Gastroesophageal sphincter (tissue), 4 donors: ENCODE measurements around the gene SKIL. TPM values are rescaled to one million over a fixed set of nuclear protein-coding genes. Genes with fewer than 3 reads are reported as not detected.
"Not testable (repeated sequence)": the region's sequence is repeated elsewhere in the genome, so short reads cannot be mapped to it uniquely, and the experiment has no call there.

Source experiments
- ATAC-seq: fragments of 150-250 bp; one replicate; pipeline ENCODE4 v1.9.1; 2016; ENCODE audit warnings: mild to moderate bottlenecking, moderate library complexity
- H3K27ac ChIP-seq, 4 donors: fragments of 200-600 bp; sonication (generic) in 3 of 4; 1 replicate in 3 of 4; 2 replicates in 1 of 4; pipeline ENCODE4 v1.5.1; 2016 to 2019
- H3K27me3 ChIP-seq: fragments of 200-600 bp; sonication (generic); one replicate; pipeline ENCODE4 v1.5.1; 2019
- H3K36me3 ChIP-seq, 2 donors: fragments of 200-600 bp; sonication (generic); one replicate each; pipeline ENCODE4 v1.5.1; 2019; ENCODE audit warnings: control low read depth in 1 of 2
- H3K4me1 ChIP-seq, 3 donors: fragments of 200-600 bp; sonication (generic); 1 replicate in 2 of 3; 2 replicates in 1 of 3; pipeline ENCODE4 v1.5.1; 2016 to 2019; ENCODE audit warnings: control low read depth in 2 of 3
- H3K4me3 ChIP-seq, 2 donors: fragments of 200-600 bp; sonication (generic); one replicate each; pipeline ENCODE4 v1.5.1; 2019; ENCODE audit warnings: mild to moderate bottlenecking in 1 of 2, moderate library complexity in 1 of 2
- H3K9me3 ChIP-seq, 3 donors: fragments of 200-600 bp; sonication (generic); one replicate each; pipeline ENCODE4 v1.5.1; 2017 to 2019; ENCODE audit warnings: control low read depth in 2 of 3
- EP300 ChIP-seq: sonication (generic); formaldehyde crosslinking; IDR thresholded peaks from one replicate; pipeline ENCODE4 v1.6.1; 2017; ENCODE audit warnings: antibody characterized with exemption, mild to moderate bottlenecking
- POLR2A ChIP-seq, 2 donors: fragments of 450-650 bp; IDR thresholded peaks; one replicate each; pipeline ENCODE4 v1.6.1; 2017; ENCODE audit warnings: antibody characterized with exemption in 2 of 2, mild to moderate bottlenecking in 2 of 2, moderate library complexity in 1 of 2
- POLR2AphosphoS5 ChIP-seq: sonication (generic); formaldehyde crosslinking; IDR thresholded peaks from one replicate; pipeline ENCODE4 v1.6.1; 2017; ENCODE audit warnings: antibody characterized with exemption
- WGBS, 2 donors: methylation state at CpG; one replicate each; pipeline ENCODE4 v1.1.5; 2018; ENCODE audit warnings: low coverage in 1 of 2; 5-methylcytosine and 5-hydroxymethylcytosine counted together
- total RNA-seq, 4 donors: library from RNA; depleted of rRNA; stranded (reverse); fragments of >200 nt; gene quantifications; one replicate each; pipeline ENCODE4 v1.1.0, GENCODE V29; 2016
- TF ChIP-seq, protein P1 (sequence below), 4 experiments: fragments of 200-600 bp in 2 of 4; fragments of 450-650 bp in 2 of 4; sonication (generic) in 1 of 4; IDR thresholded peaks; one replicate each; pipeline ENCODE4 v1.5.1; 2017 to 2019; ENCODE audit warnings: antibody characterized with exemption in 4 of 4, mild to moderate bottlenecking in 2 of 4, moderate library complexity in 2 of 4

The SKIL gene
- total RNA-seq, 4 donors from 2014 or later = 29.1 to 52.8 (median 35.9) TPM

DNA sequence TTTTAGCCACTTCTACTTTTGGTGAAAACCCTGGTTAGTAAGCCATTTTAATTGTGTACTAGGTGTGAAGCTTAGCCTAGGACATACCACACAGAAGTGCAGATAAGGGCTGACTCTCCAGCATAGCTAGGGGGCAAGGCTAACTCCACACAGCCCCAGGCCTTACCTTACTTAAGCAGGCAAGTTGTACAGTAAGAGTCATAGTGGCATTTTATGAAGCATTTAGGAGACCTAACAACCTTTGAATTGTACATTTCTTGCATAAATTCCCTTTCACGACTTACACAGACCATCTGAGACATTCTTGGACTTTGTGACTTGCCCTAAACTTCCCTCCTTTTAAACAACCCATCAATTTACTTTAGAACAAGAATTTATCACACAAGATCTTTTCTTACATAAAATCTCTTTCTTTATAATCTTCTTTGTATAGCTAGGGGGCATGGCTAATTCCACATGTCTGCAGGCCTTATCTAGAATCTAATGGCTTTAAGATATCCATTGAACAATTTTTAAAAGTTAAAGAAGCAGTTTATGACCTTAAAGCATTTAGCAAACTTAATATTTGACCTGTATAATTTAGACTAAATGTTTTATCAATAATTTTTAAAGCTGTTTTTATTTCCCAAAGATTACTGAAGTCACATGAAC is 18.7 kb upstream of the SKIL start:
- no peaks in the 10 kb centered on the region for H3K36me3 ChIP-seq
- 50 to 89% methylated on average over 1 of the region's 1 CpG for WGBS, 2 donors
- H3K27ac ChIP-seq = no peak overlapping the region
- no peaks in the 10 kb centered on the region for H3K27me3 ChIP-seq
- TF ChIP-seq POLR2A (IDR thresholded peaks at IDR 0.05) (no peak), EP300 (no peak)
- TF ChIP-seq, protein P1, sequence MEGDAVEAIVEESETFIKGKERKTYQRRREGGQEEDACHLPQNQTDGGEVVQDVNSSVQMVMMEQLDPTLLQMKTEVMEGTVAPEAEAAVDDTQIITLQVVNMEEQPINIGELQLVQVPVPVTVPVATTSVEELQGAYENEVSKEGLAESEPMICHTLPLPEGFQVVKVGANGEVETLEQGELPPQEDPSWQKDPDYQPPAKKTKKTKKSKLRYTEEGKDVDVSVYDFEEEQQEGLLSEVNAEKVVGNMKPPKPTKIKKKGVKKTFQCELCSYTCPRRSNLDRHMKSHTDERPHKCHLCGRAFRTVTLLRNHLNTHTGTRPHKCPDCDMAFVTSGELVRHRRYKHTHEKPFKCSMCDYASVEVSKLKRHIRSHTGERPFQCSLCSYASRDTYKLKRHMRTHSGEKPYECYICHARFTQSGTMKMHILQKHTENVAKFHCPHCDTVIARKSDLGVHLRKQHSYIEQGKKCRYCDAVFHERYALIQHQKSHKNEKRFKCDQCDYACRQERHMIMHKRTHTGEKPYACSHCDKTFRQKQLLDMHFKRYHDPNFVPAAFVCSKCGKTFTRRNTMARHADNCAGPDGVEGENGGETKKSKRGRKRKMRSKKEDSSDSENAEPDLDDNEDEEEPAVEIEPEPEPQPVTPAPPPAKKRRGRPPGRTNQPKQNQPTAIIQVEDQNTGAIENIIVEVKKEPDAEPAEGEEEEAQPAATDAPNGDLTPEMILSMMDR (IDR thresholded peaks at IDR 0.05) = no peak
- H3K4me3 ChIP-seq = no peak overlapping the region
- H3K9me3 ChIP-seq = no peaks in the 10 kb centered on the region
- ATAC-seq = no peak
- no peaks in the 10 kb centered on the region for H3K4me1 ChIP-seq

DNA sequence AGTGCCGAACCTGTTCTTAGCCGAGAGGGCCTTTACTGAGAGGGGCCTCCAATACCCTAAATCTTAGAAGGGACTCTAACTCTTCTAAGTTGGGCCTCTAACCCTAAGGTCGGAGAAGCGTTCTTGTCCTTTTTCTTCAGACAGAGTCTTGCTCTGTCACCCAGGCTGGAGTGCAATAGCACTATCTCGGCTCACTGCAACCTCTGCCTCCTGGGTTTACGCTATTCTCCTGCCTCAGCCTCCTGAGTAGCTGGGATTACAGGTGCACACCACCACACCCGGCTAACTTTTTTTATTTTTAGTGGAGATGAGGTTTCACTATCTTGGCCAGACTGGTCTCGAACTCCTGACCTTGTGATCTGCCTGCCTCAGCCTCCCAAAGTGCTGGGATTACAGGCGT is 15.2 kb upstream of the SKIL start:
- not testable (repeated sequence) for ATAC-seq
- 80 to 97% methylated on average over 2 to 6 of the region's 9 CpGs for WGBS, 2 donors

DNA sequence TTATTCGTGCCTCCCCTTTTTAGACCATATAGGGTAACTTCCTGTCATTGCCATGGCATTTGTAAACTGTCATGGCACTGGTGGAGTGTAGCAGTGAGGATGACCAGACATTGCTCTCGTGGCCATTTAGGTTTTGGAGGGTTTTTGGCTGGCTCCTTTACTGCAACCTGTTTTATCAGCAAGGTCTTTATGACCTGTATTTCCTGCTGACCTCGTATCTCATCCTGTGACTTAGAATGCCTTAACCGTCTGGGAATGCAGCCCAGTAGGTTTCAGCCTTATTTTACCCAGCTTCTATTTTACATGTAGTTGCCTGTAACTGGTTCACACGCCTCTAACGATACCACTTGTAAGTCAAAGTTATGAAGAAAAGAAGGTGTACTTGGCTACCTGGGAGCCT is 13.7 kb upstream of the SKIL start:
- not testable (repeated sequence) for ATAC-seq, H3K4me3 ChIP-seq, H3K27me3 ChIP-seq, H3K36me3 ChIP-seq, H3K9me3 ChIP-seq, H3K27ac ChIP-seq, H3K4me1 ChIP-seq
- 64 to 70% methylated on average over 6 of the region's 6 CpGs for WGBS, 2 donors

More for the DNA sequence above, 15.2 kb upstream of the SKIL start:
- not testable (repeated sequence) for H3K27me3 ChIP-seq, H3K4me1 ChIP-seq, H3K9me3 ChIP-seq, H3K4me3 ChIP-seq, H3K36me3 ChIP-seq, H3K27ac ChIP-seq

DNA sequence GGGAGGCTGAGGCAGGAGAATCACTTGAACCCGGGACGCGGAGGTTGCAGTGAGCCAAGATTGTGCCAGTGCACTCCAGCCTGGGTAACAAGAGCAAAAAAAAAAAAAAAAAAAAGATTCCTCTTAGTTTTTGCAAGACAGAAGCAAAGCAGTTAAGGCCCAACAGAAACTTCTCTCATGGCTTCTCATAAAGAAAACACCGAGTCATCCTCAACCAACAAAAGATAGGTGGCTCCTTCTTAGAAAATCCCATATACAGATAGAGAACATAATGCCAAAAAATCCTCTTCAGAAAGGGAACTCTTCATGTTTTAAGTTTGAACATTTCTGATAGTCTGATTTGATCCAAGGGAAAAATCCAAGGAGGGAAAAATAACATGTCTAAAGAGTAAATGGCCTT is 12.5 kb upstream of the SKIL start:
- no peak overlapping the region for H3K4me3 ChIP-seq
- no peaks in the 10 kb centered on the region for H3K4me1 ChIP-seq
- H3K9me3 ChIP-seq = no peaks in the 10 kb centered on the region
- H3K27me3 ChIP-seq = no peaks in the 10 kb centered on the region
- no peak overlapping the region for H3K27ac ChIP-seq
- ATAC-seq = no peak
- no peaks in the 10 kb centered on the region for H3K36me3 ChIP-seq
- 98% methylated on average over 4 of the region's 4 CpGs; no CpG with 5 or more reads in 1 of the 2 donors for WGBS, 2 donors
- TF ChIP-seq EP300 (no peak), POLR2AphosphoS5 (no peak), POLR2A (IDR thresholded peaks at IDR 0.05) (no peak)
- TF ChIP-seq, protein P1 (IDR thresholded peaks at IDR 0.05) = no peak

DNA sequence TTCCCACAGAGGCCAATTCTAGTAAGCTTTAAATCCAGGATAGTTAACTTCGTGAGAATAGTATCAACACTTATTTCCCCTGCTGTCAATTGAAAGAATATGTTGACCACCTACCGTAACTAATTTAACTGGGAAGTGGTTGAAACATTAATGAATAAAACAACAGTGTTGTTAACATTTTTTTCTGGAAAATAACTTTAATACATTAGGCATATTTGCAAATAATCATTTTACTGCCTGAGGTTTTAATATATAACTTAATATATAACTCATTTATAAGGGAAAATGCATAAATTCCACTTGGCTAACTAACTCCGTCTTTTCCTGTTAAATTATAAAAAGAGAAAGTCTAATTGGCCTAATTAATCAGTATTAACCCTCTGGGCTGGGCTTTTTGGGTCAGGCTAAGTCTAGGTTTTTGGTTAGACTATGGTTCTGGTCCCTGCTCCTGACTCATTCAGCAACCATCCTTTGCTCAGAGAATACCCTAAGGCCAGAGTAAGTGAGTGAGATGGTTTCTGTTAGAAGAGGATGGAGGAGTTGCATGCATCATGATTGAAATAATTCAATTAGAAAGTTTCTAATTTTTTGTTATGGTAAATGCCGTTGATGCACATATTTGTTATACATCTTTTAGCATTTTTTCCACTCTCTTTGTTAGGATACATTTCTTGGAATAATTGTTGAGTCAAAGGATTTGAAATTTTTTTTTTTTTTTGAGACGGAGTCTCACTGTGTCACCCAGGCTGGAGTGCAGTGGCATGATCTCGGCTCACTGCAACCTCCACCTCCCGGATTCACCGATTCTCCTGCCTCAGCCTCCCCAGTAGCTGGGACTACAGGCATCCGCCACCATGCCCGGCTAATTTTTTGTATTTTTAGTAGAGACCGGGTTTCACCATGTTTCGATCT is 10.8 kb upstream of the SKIL start:
- H3K36me3 ChIP-seq = no peaks in the 10 kb centered on the region
- 91 to 92% methylated on average over 4 to 11 of the region's 12 CpGs for WGBS, 2 donors
- no peak for ATAC-seq
- TF ChIP-seq POLR2AphosphoS5 = no peak
- TF ChIP-seq, protein P1 (IDR thresholded peaks at IDR 0.05) = no peak
- no peak for TF ChIP-seq POLR2A (IDR thresholded peaks at IDR 0.05)
- TF ChIP-seq EP300 = no peak
- no peaks in the 10 kb centered on the region for H3K4me1 ChIP-seq
- no peaks in the 10 kb centered on the region for H3K27me3 ChIP-seq
- no peaks in the 10 kb centered on the region for H3K9me3 ChIP-seq
- H3K27ac ChIP-seq = no peak overlapping the region
- no peak overlapping the region for H3K4me3 ChIP-seq
